ENCODE data around the gene IL4R. TPM values are rescaled to one million over a fixed set of nuclear protein-coding genes. Genes with fewer than 3 reads are reported as not detected.
"Not testable (repeated sequence)": the region's sequence is repeated elsewhere in the genome, so short reads cannot be mapped to it uniquely, and the experiment has no call there.

Gene IL4R
- total RNA-seq, 4 donors from 2014 or later, result 32.2 to 104 (median 71.9) TPM

DNA sequence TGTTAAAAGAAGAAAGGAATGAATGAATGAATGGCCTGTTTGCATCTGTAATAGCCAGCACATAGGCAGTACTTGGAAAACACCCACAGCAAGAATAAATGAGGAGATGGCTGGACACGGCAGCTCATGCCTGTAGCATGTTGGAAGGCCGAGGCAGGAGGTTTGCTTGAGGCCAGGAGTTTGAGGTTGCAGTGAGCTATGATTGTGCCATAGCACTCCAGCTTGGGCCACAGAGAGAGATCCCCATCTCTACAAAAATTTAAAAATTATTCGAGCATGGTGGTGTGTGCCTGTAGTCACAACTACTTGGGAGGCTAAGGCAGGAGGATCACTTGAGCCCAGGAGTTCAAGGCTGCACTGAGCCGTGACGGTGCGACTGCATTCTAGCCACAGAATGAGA lies 12.5 kb downstream of the IL4R start:
- no peaks in the 10 kb centered on the region for H3K27me3 ChIP-seq
- no peak for DNase-seq
- no peak for TF ChIP-seq POLR2A (IDR thresholded peaks at IDR 0.05)
- TF ChIP-seq, protein P1, sequence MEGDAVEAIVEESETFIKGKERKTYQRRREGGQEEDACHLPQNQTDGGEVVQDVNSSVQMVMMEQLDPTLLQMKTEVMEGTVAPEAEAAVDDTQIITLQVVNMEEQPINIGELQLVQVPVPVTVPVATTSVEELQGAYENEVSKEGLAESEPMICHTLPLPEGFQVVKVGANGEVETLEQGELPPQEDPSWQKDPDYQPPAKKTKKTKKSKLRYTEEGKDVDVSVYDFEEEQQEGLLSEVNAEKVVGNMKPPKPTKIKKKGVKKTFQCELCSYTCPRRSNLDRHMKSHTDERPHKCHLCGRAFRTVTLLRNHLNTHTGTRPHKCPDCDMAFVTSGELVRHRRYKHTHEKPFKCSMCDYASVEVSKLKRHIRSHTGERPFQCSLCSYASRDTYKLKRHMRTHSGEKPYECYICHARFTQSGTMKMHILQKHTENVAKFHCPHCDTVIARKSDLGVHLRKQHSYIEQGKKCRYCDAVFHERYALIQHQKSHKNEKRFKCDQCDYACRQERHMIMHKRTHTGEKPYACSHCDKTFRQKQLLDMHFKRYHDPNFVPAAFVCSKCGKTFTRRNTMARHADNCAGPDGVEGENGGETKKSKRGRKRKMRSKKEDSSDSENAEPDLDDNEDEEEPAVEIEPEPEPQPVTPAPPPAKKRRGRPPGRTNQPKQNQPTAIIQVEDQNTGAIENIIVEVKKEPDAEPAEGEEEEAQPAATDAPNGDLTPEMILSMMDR (IDR thresholded peaks at IDR 0.05), result no peak
- H3K9me3 ChIP-seq, result no peaks in the 10 kb centered on the region
- H3K4me1 ChIP-seq, result peaks cover 5 to 86% (median 10%) of the 10 kb centered on the region in 4 donors
- peak overlapping the region; percentile 74 to 97 (median 84) for H3K27ac ChIP-seq
- H3K36me3 ChIP-seq, result peaks cover 0 to 7% (median 0%) of the 10 kb centered on the region in 3 donors
- H3K4me3 ChIP-seq, result no peak overlapping the region

DNA sequence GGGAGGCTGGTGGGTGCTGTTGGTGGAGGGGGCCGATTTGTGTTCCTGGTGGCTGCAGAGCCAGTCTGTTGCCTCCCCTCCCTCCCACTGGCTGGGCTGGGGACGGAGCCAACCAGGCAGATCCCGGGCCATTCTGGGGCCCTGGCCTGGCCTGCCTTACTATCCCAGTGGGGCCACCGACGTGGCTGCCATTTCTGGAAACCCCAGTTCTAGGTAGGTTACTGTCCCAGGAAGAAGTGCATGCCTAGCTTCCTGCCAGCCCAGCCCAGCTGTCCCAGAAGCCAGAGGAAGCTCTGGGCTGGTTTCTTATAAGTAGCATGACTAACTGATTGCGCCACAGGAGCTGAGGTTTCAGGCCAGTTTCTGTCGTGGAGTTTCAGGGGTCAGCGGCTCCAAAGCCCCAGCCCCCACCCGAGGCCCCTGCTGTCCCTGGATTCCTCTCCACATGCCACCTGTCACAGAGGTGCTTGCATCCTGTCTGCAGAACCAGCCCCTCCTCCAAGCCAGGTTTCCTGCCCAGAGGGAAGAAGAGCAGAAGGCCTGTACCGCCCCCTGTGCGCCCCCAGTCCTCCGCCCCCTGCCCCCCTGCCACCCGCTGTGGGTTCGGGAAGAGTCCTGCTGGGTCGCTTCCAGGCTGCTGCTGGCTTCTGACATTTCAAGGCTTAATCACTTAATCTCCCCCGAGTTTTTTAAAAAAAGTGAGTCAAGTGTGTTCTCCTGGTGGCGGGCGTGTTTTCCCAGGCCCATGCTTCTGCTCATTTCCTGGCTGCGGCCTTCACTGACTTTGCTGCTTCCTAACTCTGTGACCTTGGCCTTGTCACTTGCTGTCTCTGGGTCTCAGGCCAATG lies 13.2 kb downstream of the IL4R start:
- no peaks in the 10 kb centered on the region for H3K9me3 ChIP-seq
- peaks cover 5 to 79% (median 10%) of the 10 kb centered on the region in 4 donors for H3K4me1 ChIP-seq
- no peak for TF ChIP-seq POLR2A (IDR thresholded peaks at IDR 0.05)
- TF ChIP-seq, protein P1 (IDR thresholded peaks at IDR 0.05), result no peak
- peak; percentile 52 to 87 (median 67) for DNase-seq
- H3K36me3 ChIP-seq, result peaks cover 0 to 7% (median 0%) of the 10 kb centered on the region in 3 donors
- no peaks in the 10 kb centered on the region for H3K27me3 ChIP-seq
- H3K27ac ChIP-seq, result peak overlapping the region; percentile 74 to 97 (median 84)
- H3K4me3 ChIP-seq, result peak overlapping the region in 2 of 4 donors; percentile 0 to 29

DNA sequence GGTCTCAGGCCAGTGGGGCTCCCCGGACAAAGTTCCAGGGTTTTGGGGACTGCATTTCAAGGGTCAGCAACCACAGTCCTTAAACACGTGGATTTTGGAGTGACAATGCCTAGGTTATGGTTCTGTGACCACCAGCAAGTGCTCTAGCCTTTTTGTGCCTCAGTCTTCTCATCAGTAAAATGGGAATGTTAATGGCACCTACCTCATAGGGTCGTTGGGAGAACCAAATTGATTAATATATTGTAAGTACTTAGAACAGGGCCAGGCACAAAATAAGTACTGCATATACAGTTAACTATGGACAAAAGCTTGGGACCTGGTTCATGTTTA lies 13.8 kb downstream of the IL4R start:
- no peak overlapping the region for H3K4me3 ChIP-seq
- H3K27ac ChIP-seq, result peak overlapping the region; percentile 74 to 97 (median 84)
- TF ChIP-seq, protein P1 (IDR thresholded peaks at IDR 0.05), result no peak
- no peak for TF ChIP-seq POLR2A (IDR thresholded peaks at IDR 0.05)
- no peak for DNase-seq
- peaks cover 0 to 7% (median 0%) of the 10 kb centered on the region in 3 donors for H3K36me3 ChIP-seq
- H3K9me3 ChIP-seq, result no peaks in the 10 kb centered on the region
- no peaks in the 10 kb centered on the region for H3K27me3 ChIP-seq
- H3K4me1 ChIP-seq, result peaks cover 5 to 73% (median 10%) of the 10 kb centered on the region in 4 donors

DNA sequence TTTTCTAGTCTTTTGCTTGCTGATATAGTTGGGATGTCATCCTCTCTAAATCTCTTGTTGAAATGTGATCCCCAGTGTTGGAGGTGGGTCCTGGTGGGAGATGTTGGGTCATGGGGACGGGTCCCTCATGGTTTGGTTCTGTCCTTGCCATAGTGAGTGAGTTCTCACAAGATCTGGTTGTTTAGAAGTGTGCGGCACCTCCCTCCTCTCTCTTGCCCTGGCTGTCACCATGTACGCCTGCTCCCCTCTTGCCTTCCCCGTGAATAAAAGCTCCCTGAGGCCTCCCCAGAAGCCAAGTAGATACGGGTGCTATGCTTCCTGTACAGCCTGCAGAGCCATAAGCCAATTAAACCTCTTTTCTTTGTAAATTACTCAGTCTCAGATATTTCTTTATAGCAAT lies 15.2 kb downstream of the IL4R start:
- Histone ChIP-seq H3K4me3 (no peak overlapping the region), H3K36me3 (peaks cover 0 to 14% (median 0%) of the 10 kb centered on the region in 3 donors), H3K9me3 (no peaks in the 10 kb centered on the region), H3K27ac (peak overlapping the region; percentile 43 to 97 (median 62)), H3K27me3 (no peaks in the 10 kb centered on the region), H3K4me1 (peaks cover 5 to 61% (median 10%) of the 10 kb centered on the region in 4 donors)
- no peak for DNase-seq
- no peak for TF ChIP-seq POLR2A (IDR thresholded peaks at IDR 0.05)
- TF ChIP-seq, protein P1 (IDR thresholded peaks at IDR 0.05), result no peak

DNA sequence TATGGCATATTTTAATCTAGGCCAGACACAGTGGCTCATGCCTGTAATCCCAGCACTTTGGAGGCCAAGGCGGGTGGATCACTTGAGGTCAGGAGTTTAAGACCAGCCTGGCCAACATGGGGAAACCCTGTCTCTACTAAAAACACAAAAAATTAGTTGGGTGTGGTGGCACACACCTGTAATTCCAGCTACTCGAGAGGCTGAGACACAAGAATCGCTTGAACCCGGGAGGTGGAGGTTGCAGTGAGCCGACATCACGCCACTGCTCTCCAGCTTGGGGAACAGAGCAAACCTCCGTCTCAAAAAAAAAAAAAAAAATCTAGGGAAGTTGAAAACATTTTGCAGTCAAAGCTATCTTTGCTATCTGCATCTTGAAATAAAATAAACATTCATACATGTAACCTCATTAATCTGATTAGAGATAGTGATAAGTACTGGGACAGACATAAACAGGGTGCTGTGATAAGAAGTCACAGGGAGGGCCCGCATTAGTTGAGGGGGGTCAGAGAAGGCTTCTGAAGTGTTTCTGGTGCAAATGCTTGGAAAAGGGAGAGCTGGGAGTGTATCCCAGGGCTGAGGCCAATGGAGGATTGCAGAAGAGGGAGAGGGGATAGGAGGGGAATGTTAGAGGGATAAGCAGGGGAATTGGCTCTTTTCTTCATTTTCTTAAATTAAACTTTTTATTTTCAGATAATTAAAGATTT lies 15.8 kb downstream of the IL4R start:
- not testable (repeated sequence) for H3K27me3 ChIP-seq, H3K4me3 ChIP-seq, DNase-seq, H3K9me3 ChIP-seq
- H3K36me3 ChIP-seq, result peaks cover 0 to 20% (median 0%) of the 10 kb centered on the region in 3 donors
- peak overlapping the region; percentile 43 to 97 (median 62) for H3K27ac ChIP-seq
- H3K4me1 ChIP-seq, result peaks cover 5 to 55% (median 10%) of the 10 kb centered on the region in 4 donors

DNA sequence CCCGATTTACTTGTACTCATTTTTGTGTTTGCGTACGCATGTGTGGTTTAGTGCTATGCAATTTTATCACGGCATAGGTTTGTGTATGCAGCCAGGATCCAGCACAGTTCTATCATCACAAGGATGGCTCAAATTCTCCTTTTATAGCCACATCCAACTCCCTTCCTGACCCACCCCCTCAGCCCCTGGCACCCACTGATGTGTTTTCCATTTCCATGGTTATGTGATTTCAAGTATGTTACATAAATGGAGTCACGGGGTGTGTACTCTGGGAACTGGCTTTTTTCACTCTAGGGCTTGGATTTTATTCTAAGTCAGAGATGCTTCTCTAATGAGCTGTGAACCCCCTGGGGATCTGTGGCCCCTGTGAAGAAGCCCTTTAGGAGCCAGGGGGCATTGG lies 16.8 kb downstream of the IL4R start:
- H3K4me1 ChIP-seq, result peaks cover 5 to 45% (median 10%) of the 10 kb centered on the region in 4 donors
- peaks cover 0 to 27% (median 0%) of the 10 kb centered on the region in 3 donors for H3K36me3 ChIP-seq
- peak in 1 of 3 donors; percentile 76 for DNase-seq
- H3K27ac ChIP-seq, result peak overlapping the region; percentile 43 to 97 (median 72)
- TF ChIP-seq POLR2A (IDR thresholded peaks at IDR 0.05), result no peak
- TF ChIP-seq, protein P1 (IDR thresholded peaks at IDR 0.05), result no peak
- H3K9me3 ChIP-seq, result no peaks in the 10 kb centered on the region
- no peaks in the 10 kb centered on the region for H3K27me3 ChIP-seq
- no peak overlapping the region for H3K4me3 ChIP-seq

Data from Peyer's patch (tissue), 4 donors.